Heart right ventricle (tissue), 16 donors: ENCODE data around the gene PLPP6. TPM values are rescaled to one million over a fixed set of nuclear protein-coding genes. Genes with fewer than 3 reads are reported as not detected.
"Not testable (repeated sequence)": the region's sequence is repeated elsewhere in the genome, so short reads cannot be mapped to it uniquely, and the experiment has no call there.

Experiments
- ATAC-seq, 8 donors: fragments of 200-7000 bp; cut with Tn5 transposase; one replicate each; pipeline ENCODE4 v1.9.1; 2020; ENCODE audit warnings: mild to moderate bottlenecking in 8 of 8, moderate library complexity in 8 of 8, moderate number of reproducible peaks in 1 of 8
- DNase-seq, 2 donors: peaks; one replicate each; pipeline ENCODE4 v3.0.0-alpha.2; 2020
- H3K27ac ChIP-seq, 10 donors: fragments of 200-600 bp; sonication (generic) in 2 of 10; one replicate each; pipeline versions ENCODE4 v1.5.0 to v1.8.0; 2020 to 2022; ENCODE audit warnings: mild to moderate bottlenecking in 3 of 10
- H3K27me3 ChIP-seq, 7 donors: fragments of 200-600 bp; one replicate each; pipeline ENCODE4 v1.8.0; 2021 to 2022; ENCODE audit warnings: mild to moderate bottlenecking in 2 of 7
- H3K36me3 ChIP-seq, 9 donors: fragments of 200-600 bp; sonication (generic) in 1 of 9; one replicate each; pipeline versions ENCODE4 v1.5.0 to v1.8.0; 2020 to 2022; ENCODE audit warnings: mild to moderate bottlenecking in 2 of 9
- H3K4me1 ChIP-seq, 9 donors: fragments of 200-600 bp; sonication (generic) in 1 of 9; one replicate each; pipeline versions ENCODE4 v1.5.0 to v1.8.0; 2020 to 2022; ENCODE audit warnings: mild to moderate bottlenecking in 4 of 9
- H3K4me3 ChIP-seq, 10 donors: fragments of 200-600 bp; sonication (generic) in 2 of 10; one replicate each; pipeline versions ENCODE4 v1.5.0 to v1.8.0; 2020 to 2022; ENCODE audit warnings: mild to moderate bottlenecking in 7 of 10, moderate library complexity in 2 of 10
- H3K9me3 ChIP-seq, 11 donors: fragments of 200-600 bp in 10 of 11; sonication (generic) in 2 of 11; one replicate each; pipeline versions ENCODE4 v1.5.0 to v1.8.0; 2013 to 2022; ENCODE audit warnings: mild to moderate bottlenecking in 2 of 11, control low read depth in 1 of 11, moderate library complexity in 1 of 11
- CTCF ChIP-seq, 9 donors: fragments of 200-600 bp; sonication (generic) in 2 of 9; IDR thresholded peaks; one replicate each; pipeline versions ENCODE4 v1.5.0 to v1.8.0; 2021 to 2022; ENCODE audit warnings: antibody characterized with exemption in 9 of 9, mild to moderate bottlenecking in 5 of 9, moderate library complexity in 1 of 9
- WGBS, 2 donors: extraction: QIAGEN DNeasy Blood & Tissue Kit; methylation state at CpG; one replicate each; pipeline ENCODE4 v1.1.7; 2013; ENCODE audit warnings: inconsistent platforms in 1 of 2; 5-methylcytosine and 5-hydroxymethylcytosine counted together
- intact Hi-C, 10 donors: fragments of 100-400 bp; cut with DNase I; formaldehyde crosslinking; loops; one replicate each; pipeline versions ENCODE4 v1.11.1 to v1.14.2; 2022
- polyA plus RNA-seq, 2 donors: library from polyadenylated mRNA; stranded (reverse); fragments of 200-250 nt; gene quantifications; one replicate each; pipeline ENCODE4 v1.2.3, GENCODE V29; 2013
- total RNA-seq, 10 donors: library from RNA; stranded (reverse); fragmentation: NEBNext Ultra II Directional in 3 of 10; extraction: Animal tissue kit (Norgen Biotek cat#: 25700) in 3 of 10; gene quantifications; one replicate each; pipeline versions ENCODE4 v1.2.1 to v1.2.4, GENCODE V29; 2021 to 2023
- donor health status: Arrhythmogenic right ventricular cardiomyopathy.
- donor health status: ischemic (EF 13 %, LVEDD 7.1; RV severe dilation, severe dysfunction).
- donor health status: healthy with polysubstance abuse.
- donor health status: DM: no; HTN: yes; CAD: no.
- donor health status: DM: no; HTN: no; CAD: no.
- donor health status: ischemic (EF 25% LVEDD 6.9; RV normal size, moderate dysfunction).
- donor health status: ischemic (EF 25% LVEDD 5.7; RV mildly dilated, moderate dysfunction).
- donor health status: healthy.
- donor health status: DM: yes; HTN: yes; CAD: no.
- donor health status: Ischemic cardiomyopathy.
- donor health status: ischemic (EF 35%, LVEDD 5.7; RV mildly dilated, moderate dysfunction).
- donor health status: nonischemic (EF 11% LVEDD 7.7; RV severe dilation, severe dysfunction).
- donor health status: DM: yes; HTN: yes; CAD: no.
- donor health status: PGD.
- donor health status: ischemic (EF 29% LVEDD 5.4; RV normal size, mild dysfunction).
- donor health status: nonischemic (EF 23%, LVEDD 6.1; RV moderate dilation, normal function).

PLPP6 gene
- total and polyA plus RNA-seq, 12 donors: 1.9 to 4.1 (median 2.5) TPM

- Histone ChIP-seq H3K27me3 (no peaks in the 10 kb centered on the region), H3K36me3 (peaks cover 0 to 9% (median 0%) of the 10 kb centered on the region in 9 donors), H3K4me1 (peaks cover 0 to 8% (median 5%) of the 10 kb centered on the region in 9 donors), H3K27ac (no peak overlapping the region), H3K4me3 (no peak overlapping the region), H3K9me3 (no peaks in the 10 kb centered on the region)
- DNase-seq (no peak), ATAC-seq (no peak)
- TF ChIP-seq CTCF (IDR thresholded peaks at IDR 0.05): no peak
- 65 to 95% methylated on average over 3 of the region's 3 CpGs for WGBS, 2 donors
- intact Hi-C loops: no loop called here
Observed at GRCh38 chr9:4656621-4657020, 5.5 kb upstream of the PLPP6 start.

GRCh38 chr9:4657426-4658159, 4.5 kb upstream of the PLPP6 start:
- peaks cover 0 to 9% (median 0%) of the 10 kb centered on the region in 9 donors for H3K36me3 ChIP-seq
- no peak overlapping the region for H3K4me3 ChIP-seq
- peaks cover 0 to 15% (median 9%) of the 10 kb centered on the region in 9 donors for H3K4me1 ChIP-seq
- no peaks in the 10 kb centered on the region for H3K27me3 ChIP-seq
- intact Hi-C loops: no loop called here
- ATAC-seq (no peak), DNase-seq (no peak)
- WGBS, 2 donors: 96 to 97% methylated on average over 4 of the region's 4 CpGs
- H3K9me3 ChIP-seq: no peaks in the 10 kb centered on the region
- no peak overlapping the region for H3K27ac ChIP-seq
- no peak for TF ChIP-seq CTCF (IDR thresholded peaks at IDR 0.05)

- ATAC-seq, H3K27me3 ChIP-seq, H3K27ac ChIP-seq, H3K9me3 ChIP-seq, H3K36me3 ChIP-seq, H3K4me3 ChIP-seq, DNase-seq: not testable (repeated sequence)
- peaks cover 0 to 45% (median 40%) of the 10 kb centered on the region in 9 donors for H3K4me1 ChIP-seq
- intact Hi-C loops: loop anchor here in 4 of 10 donors (5.0 to 10.0 kb wide), 2 partner anchors 82 to 324 kb away; partner anchors contain the start of genes AK3 (in 3 of the 4) and JAK2 (in 1 of the 4)
- 79 to 90% methylated on average over 4 of the region's 5 CpGs for WGBS, 2 donors
Observed at GRCh38 chr9:4660665-4661064, 1.4 kb upstream of the PLPP6 start.

- peak in 1 of 8 donors; percentile 31 for ATAC-seq
- WGBS, 2 donors: 77 to 95% methylated on average over 1 of the region's 1 CpG
Observed at GRCh38 chr9:4661165-4661564, 929 bp upstream of the PLPP6 start.

More at GRCh38 chr9:4661165-4661564, 929 bp upstream of the PLPP6 start:
- peak overlapping the region in 3 of 10 donors; percentile 5 to 87 (median 85) for H3K27ac ChIP-seq
- TF ChIP-seq CTCF (IDR thresholded peaks at IDR 0.05): no peak
- DNase-seq: no peak
- peak overlapping the region in 1 of 10 donors; percentile 89 for H3K4me3 ChIP-seq
- no peaks in the 10 kb centered on the region for H3K9me3 ChIP-seq
- no peaks in the 10 kb centered on the region for H3K36me3 ChIP-seq
- peaks cover 0 to 50% (median 43%) of the 10 kb centered on the region in 9 donors for H3K4me1 ChIP-seq
- intact Hi-C loops: loop anchor here in 4 of 10 donors (5.0 to 10.0 kb wide), 2 partner anchors 81 to 324 kb away; partner anchors contain the start of genes AK3 (in 3 of the 4) and JAK2 (in 1 of the 4)
- no peaks in the 10 kb centered on the region for H3K27me3 ChIP-seq
